Right cardiac atrium (tissue), 5 donors: ENCODE data around the gene CDH4. TPM values are rescaled to one million over a fixed set of nuclear protein-coding genes. Genes with fewer than 3 reads are reported as not detected.

ENCODE experiments used
- ATAC-seq, 2 donors: fragments of 200-7000 bp; cut with Tn5 transposase; one replicate each; pipeline versions ENCODE4 v1.8.0 to v1.9.1; 2020; ENCODE audit warnings: moderate library complexity in 2 of 2, mild to moderate bottlenecking in 1 of 2
- DNase-seq, 3 donors: peaks; one replicate each; pipeline ENCODE4 v3.0.0-alpha.2; 2020
- H3K27ac ChIP-seq: one replicate; pipeline ENCODE4 v1.5.1; 2013; ENCODE audit warnings: mild to moderate bottlenecking, low read length, control low read depth, moderate library complexity
- H3K27me3 ChIP-seq: one replicate; pipeline ENCODE4 v1.6.1; 2013; ENCODE audit not compliant: control insufficient read depth, insufficient read depth
- H3K4me1 ChIP-seq: one replicate; pipeline ENCODE4 v1.6.1; 2013; ENCODE audit warnings: low read length; ENCODE audit not compliant: control insufficient read depth, insufficient read depth
- H3K4me3 ChIP-seq: one replicate; pipeline ENCODE4 v1.5.1; 2013; ENCODE audit warnings: low read length, control low read depth
- H3K9me3 ChIP-seq: one replicate; pipeline ENCODE4 v1.6.1; 2013; ENCODE audit warnings: low read length; ENCODE audit not compliant: control insufficient read depth
- WGBS: extraction: QIAGEN DNeasy Blood & Tissue Kit; methylation state at CpG from one replicate; pipeline ENCODE4 v1.1.7; 2013; 5-methylcytosine and 5-hydroxymethylcytosine counted together
- intact Hi-C, 4 donors: fragments of 100-400 bp; cut with DNase I; formaldehyde crosslinking; loops; one replicate each; pipeline versions ENCODE4 v1.11.0 to v1.14.0; 2022 to 2023
- polyA plus RNA-seq: library from polyadenylated mRNA; stranded (reverse); fragments of 200-250 nt; gene quantifications from one replicate; pipeline ENCODE4 v1.2.3, GENCODE V29; 2013
- total RNA-seq, 4 donors: library from RNA; stranded (reverse); fragmentation: NEBNext Ultra II Directional; extraction: Animal tissue kit (Norgen Biotek cat#: 25700); gene quantifications; one replicate each; pipeline ENCODE4 v1.2.1, GENCODE V29; 2021
- donor health status: healthy with polysubstance abuse.
- donor health status: DM: no; HTN: yes; CAD: no.
- donor health status: DM: no; HTN: no; CAD: no.
- donor health status: DM: no; HTN: yes; CAD: no; lungs with severe emphysema.
- donor health status: DM: yes; HTN: yes; CAD: no.

CDH4 gene
- total and polyA plus RNA-seq, 5 donors = 0.21 to 1.0 (median 0.39) TPM

- ATAC-seq (no peak), DNase-seq (no peak)
- H3K27ac ChIP-seq = no peak overlapping the region
- 65% methylated on average over 33 of the region's 33 CpGs for WGBS
- intact Hi-C loops = no loop called here
- no peaks in the 10 kb centered on the region for H3K27me3 ChIP-seq
- no peak overlapping the region for H3K4me3 ChIP-seq
- no peaks in the 10 kb centered on the region for H3K4me1 ChIP-seq
- no peaks in the 10 kb centered on the region for H3K9me3 ChIP-seq
These were observed 43.9 kb downstream of the CDH4 start for GRCh38 chr20:61295682-61296628.

- Histone ChIP-seq H3K4me3 (no peak overlapping the region), H3K27me3 (no peaks in the 10 kb centered on the region), H3K9me3 (no peaks in the 10 kb centered on the region), H3K27ac (no peak overlapping the region), H3K4me1 (no peaks in the 10 kb centered on the region)
- intact Hi-C loops = no loop called here
- no peak for ATAC-seq
- DNase-seq = no peak
- WGBS = 80% methylated on average over 14 of the region's 14 CpGs
These were observed 44.6 kb downstream of the CDH4 start for GRCh38 chr20:61296629-61297019.

GRCh38 chr20:61297491-61297890, 45.4 kb downstream of the CDH4 start:
- ATAC-seq (no peak), DNase-seq (no peak)
- H3K4me1 ChIP-seq = no peaks in the 10 kb centered on the region
- 91% methylated on average over 16 of the region's 16 CpGs for WGBS
- H3K9me3 ChIP-seq = no peaks in the 10 kb centered on the region
- H3K27ac ChIP-seq = no peak overlapping the region
- no peak overlapping the region for H3K4me3 ChIP-seq
- intact Hi-C loops = no loop called here
- no peaks in the 10 kb centered on the region for H3K27me3 ChIP-seq

- 92% methylated on average over 17 of the region's 17 CpGs for WGBS
- Histone ChIP-seq H3K4me1 (no peaks in the 10 kb centered on the region), H3K27ac (no peak overlapping the region), H3K4me3 (no peak overlapping the region), H3K9me3 (no peaks in the 10 kb centered on the region), H3K27me3 (no peaks in the 10 kb centered on the region)
- ATAC-seq (no peak), DNase-seq (no peak)
- intact Hi-C loops = no loop called here
These were observed 45.9 kb downstream of the CDH4 start for GRCh38 chr20:61297986-61298385.

GRCh38 chr20:61298661-61299060, 46.6 kb downstream of the CDH4 start:
- no peaks in the 10 kb centered on the region for H3K4me1 ChIP-seq

GRCh38 chr20:61299104-61299503, 47.0 kb downstream of the CDH4 start:
- intact Hi-C loops = no loop called here
- DNase-seq (no peak), ATAC-seq (no peak)
- H3K9me3 ChIP-seq = no peaks in the 10 kb centered on the region
- WGBS = 78% methylated on average over 11 of the region's 11 CpGs
- no peaks in the 10 kb centered on the region for H3K4me1 ChIP-seq
- no peak overlapping the region for H3K27ac ChIP-seq
- H3K27me3 ChIP-seq = no peaks in the 10 kb centered on the region
- no peak overlapping the region for H3K4me3 ChIP-seq

More at GRCh38 chr20:61298661-61299060, 46.6 kb downstream of the CDH4 start:
- Histone ChIP-seq H3K4me3 (no peak overlapping the region), H3K27ac (no peak overlapping the region), H3K27me3 (no peaks in the 10 kb centered on the region), H3K9me3 (no peaks in the 10 kb centered on the region)
- no peak for ATAC-seq
- no peak for DNase-seq
- intact Hi-C loops = no loop called here
- 83% methylated on average over 6 of the region's 6 CpGs for WGBS

- no peak for DNase-seq
- H3K9me3 ChIP-seq = no peaks in the 10 kb centered on the region
- 49% methylated on average over 7 of the region's 7 CpGs for WGBS
- no peaks in the 10 kb centered on the region for H3K27me3 ChIP-seq
- no peak overlapping the region for H3K27ac ChIP-seq
- intact Hi-C loops = no loop called here
- no peaks in the 10 kb centered on the region for H3K4me1 ChIP-seq
- no peak for ATAC-seq
- no peak overlapping the region for H3K4me3 ChIP-seq
These were observed 47.6 kb downstream of the CDH4 start for GRCh38 chr20:61299618-61300017.

- H3K9me3 ChIP-seq = no peaks in the 10 kb centered on the region
- no peak for ATAC-seq
- no peak overlapping the region for H3K4me3 ChIP-seq
- WGBS = 81% methylated on average over 14 of the region's 14 CpGs
- intact Hi-C loops = no loop called here
- no peak for DNase-seq
- H3K27me3 ChIP-seq = no peaks in the 10 kb centered on the region
- H3K27ac ChIP-seq = no peak overlapping the region
- H3K4me1 ChIP-seq = no peaks in the 10 kb centered on the region
These were observed 48.2 kb downstream of the CDH4 start for GRCh38 chr20:61300293-61300692.

- intact Hi-C loops = no loop called here
- Histone ChIP-seq H3K9me3 (no peaks in the 10 kb centered on the region), H3K27me3 (no peaks in the 10 kb centered on the region), H3K4me1 (no peaks in the 10 kb centered on the region), H3K27ac (no peak overlapping the region), H3K4me3 (no peak overlapping the region)
- 63% methylated on average over 10 of the region's 10 CpGs for WGBS
- DNase-seq (no peak), ATAC-seq (no peak)
These were observed 48.6 kb downstream of the CDH4 start for GRCh38 chr20:61300709-61301108.

- WGBS = 74% methylated on average over 21 of the region's 21 CpGs
- no peak overlapping the region for H3K27ac ChIP-seq
- intact Hi-C loops = no loop called here
- no peaks in the 10 kb centered on the region for H3K9me3 ChIP-seq
- DNase-seq (no peak), ATAC-seq (no peak)
- H3K4me1 ChIP-seq = no peaks in the 10 kb centered on the region
- H3K4me3 ChIP-seq = no peak overlapping the region
- H3K27me3 ChIP-seq = no peaks in the 10 kb centered on the region
These were observed 49.9 kb downstream of the CDH4 start for GRCh38 chr20:61301711-61302525.

GRCh38 chr20:61303217-61303616, 51.2 kb downstream of the CDH4 start:
- Histone ChIP-seq H3K4me3 (no peak overlapping the region), H3K4me1 (no peaks in the 10 kb centered on the region), H3K27ac (no peak overlapping the region), H3K27me3 (no peaks in the 10 kb centered on the region), H3K9me3 (no peaks in the 10 kb centered on the region)
- intact Hi-C loops = no loop called here
- ATAC-seq (no peak), DNase-seq (no peak)
- WGBS = 91% methylated on average over 8 of the region's 8 CpGs
